ENCODE measurements around the gene PTGES2.

DNA sequence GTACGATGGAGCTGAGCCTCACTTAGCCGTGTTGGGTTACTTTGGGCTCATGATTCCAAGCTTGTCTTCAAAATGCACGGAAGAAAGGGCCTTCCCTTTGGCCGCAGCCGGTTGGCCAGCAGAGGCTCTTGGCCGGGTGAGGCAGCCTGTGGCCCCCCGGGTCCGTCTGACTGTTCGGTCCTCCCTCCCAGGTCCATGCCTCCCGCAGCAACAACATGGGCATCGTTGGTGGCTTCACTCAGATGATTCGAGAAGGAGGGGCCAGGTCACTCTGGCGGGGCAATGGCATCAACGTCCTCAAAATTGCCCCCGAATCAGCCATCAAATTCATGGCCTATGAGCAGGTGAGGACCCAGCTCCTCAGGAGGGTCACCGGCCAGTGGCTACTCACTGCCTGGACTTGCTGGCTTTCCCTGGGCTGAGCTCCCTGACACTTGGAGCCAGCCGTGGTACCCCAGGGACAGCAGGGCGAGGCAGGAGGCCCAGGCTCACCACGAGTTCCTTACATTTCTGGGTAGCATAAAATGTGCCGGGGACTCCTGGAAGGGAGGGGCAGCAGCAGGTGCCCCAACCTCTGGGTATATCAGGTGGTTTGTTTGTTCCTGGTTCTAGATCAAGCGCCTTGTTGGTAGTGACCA, 21.9 kb downstream of the PTGES2 start:
- TF ChIP-seq, protein P1, sequence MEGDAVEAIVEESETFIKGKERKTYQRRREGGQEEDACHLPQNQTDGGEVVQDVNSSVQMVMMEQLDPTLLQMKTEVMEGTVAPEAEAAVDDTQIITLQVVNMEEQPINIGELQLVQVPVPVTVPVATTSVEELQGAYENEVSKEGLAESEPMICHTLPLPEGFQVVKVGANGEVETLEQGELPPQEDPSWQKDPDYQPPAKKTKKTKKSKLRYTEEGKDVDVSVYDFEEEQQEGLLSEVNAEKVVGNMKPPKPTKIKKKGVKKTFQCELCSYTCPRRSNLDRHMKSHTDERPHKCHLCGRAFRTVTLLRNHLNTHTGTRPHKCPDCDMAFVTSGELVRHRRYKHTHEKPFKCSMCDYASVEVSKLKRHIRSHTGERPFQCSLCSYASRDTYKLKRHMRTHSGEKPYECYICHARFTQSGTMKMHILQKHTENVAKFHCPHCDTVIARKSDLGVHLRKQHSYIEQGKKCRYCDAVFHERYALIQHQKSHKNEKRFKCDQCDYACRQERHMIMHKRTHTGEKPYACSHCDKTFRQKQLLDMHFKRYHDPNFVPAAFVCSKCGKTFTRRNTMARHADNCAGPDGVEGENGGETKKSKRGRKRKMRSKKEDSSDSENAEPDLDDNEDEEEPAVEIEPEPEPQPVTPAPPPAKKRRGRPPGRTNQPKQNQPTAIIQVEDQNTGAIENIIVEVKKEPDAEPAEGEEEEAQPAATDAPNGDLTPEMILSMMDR (IDR thresholded peaks at IDR 0.05; ENCODE audit: insufficient read depth, low read depth, low read length): no peak
- no peak for TF ChIP-seq EZH2 (IDR thresholded peaks at IDR 0.05; ENCODE audit: insufficient read depth, low read length)
